HG03558 (cell line): ENCODE data around the gene C14orf93.
"Not testable (repeated sequence)": the region's sequence is repeated elsewhere in the genome, so short reads cannot be mapped to it uniquely, and the experiment has no call there.

Experiments
- ATAC-seq: cut with Tn5 transposase; IDR thresholded peaks from one replicate; pipeline ENCODE4 v1.9.1; 2021; ENCODE audit warnings: moderate number of reproducible peaks; ENCODE audit not compliant: unreplicated experiment; ENCODE audit errors: extremely low read depth

C14orf93 gene

GRCh38 chr14:23021889-23022442 is 12.0 kb upstream of the C14orf93 start:
- ATAC-seq = no peak

GRCh38 chr14:23021434-23021833 is 11.5 kb upstream of the C14orf93 start:
- no peak for ATAC-seq

GRCh38 chr14:23020143-23021128 is 10.5 kb upstream of the C14orf93 start:
- ATAC-seq = no peak

GRCh38 chr14:23018107-23018506 is 8.2 kb upstream of the C14orf93 start:
- ATAC-seq = no peak

GRCh38 chr14:23017091-23017490 is 7.1 kb upstream of the C14orf93 start:
- no peak for ATAC-seq

GRCh38 chr14:23015618-23016017 is 5.7 kb upstream of the C14orf93 start:
- ATAC-seq = no peak

GRCh38 chr14:23013749-23014054 is 3.8 kb upstream of the C14orf93 start:
- ATAC-seq = not testable (repeated sequence)

GRCh38 chr14:23013054-23013748 is 3.3 kb upstream of the C14orf93 start:
- ATAC-seq = no peak

GRCh38 chr14:23009483-23009938 is 432 bp downstream of the C14orf93 start:
- no peak for ATAC-seq

- ATAC-seq = no peak
Observed at GRCh38 chr14:23008831-23009230, 1.1 kb downstream of the C14orf93 start.

GRCh38 chr14:23006544-23007419 is 3.2 kb downstream of the C14orf93 start:
- ATAC-seq = peak; percentile 82

- ATAC-seq = no peak
Observed at GRCh38 chr14:23006188-23006534, 3.8 kb downstream of the C14orf93 start.

- ATAC-seq = no peak
Observed at GRCh38 chr14:23005451-23006187, 4.3 kb downstream of the C14orf93 start.

- not testable (repeated sequence) for ATAC-seq
Observed at GRCh38 chr14:23004274-23004673, 5.7 kb downstream of the C14orf93 start.

GRCh38 chr14:23002592-23002991 is 7.4 kb downstream of the C14orf93 start:
- ATAC-seq = no peak

- ATAC-seq = no peak
Observed at GRCh38 chr14:23000860-23001259, 9.1 kb downstream of the C14orf93 start.

GRCh38 chr14:22998329-22999012 is 11.5 kb downstream of the C14orf93 start:
- ATAC-seq = no peak

- ATAC-seq = no peak
Observed at GRCh38 chr14:22997676-22998323, 12.1 kb downstream of the C14orf93 start.
